ENCODE measurements around the gene AXL.

- no peak for TF ChIP-seq CTCF (IDR thresholded peaks at IDR 0.05; ENCODE audit: extremely low read depth in 1 of 2, insufficient read depth in 1 of 2, low read depth in 1 of 2, low read length in 2 of 2)
- no peak for TF ChIP-seq EZH2 (IDR thresholded peaks at IDR 0.05; ENCODE audit: borderline replicate concordance, low read depth, low read length, severe bottlenecking)
- no peak for TF ChIP-seq POLR2A (IDR thresholded peaks at IDR 0.05; ENCODE audit: low read depth, low read length)
- TF ChIP-seq MAX (IDR thresholded peaks at IDR 0.05; ENCODE audit: insufficient read depth, insufficient read length): no peak
- no peak for TF ChIP-seq POLR2AphosphoS5 (IDR thresholded peaks at IDR 0.05; ENCODE audit: insufficient read depth, low read depth, low read length)
- no peak for TF ChIP-seq JUN (IDR thresholded peaks at IDR 0.05; ENCODE audit: borderline replicate concordance, insufficient read depth, insufficient read length, low read depth)
- no peak for TF ChIP-seq GATA2 (IDR thresholded peaks at IDR 0.05; ENCODE audit: insufficient read depth, insufficient read length, low read depth, low read length)
- no peak for TF ChIP-seq MYC (IDR thresholded peaks at IDR 0.05; ENCODE audit: low read depth, low read length)
- no peak for TF ChIP-seq FOS (IDR thresholded peaks at IDR 0.05; ENCODE audit: borderline replicate concordance, insufficient read depth, low read length)
Measured at GRCh38 chr19:41174297-41174928, 44.6 kb upstream of the AXL start.

All from endothelial cell of umbilical vein (primary cell).